OCI-LY7 (cell line): ENCODE data around the gene CLEC12A. TPM values are rescaled to one million over a fixed set of nuclear protein-coding genes. Genes with fewer than 3 reads are reported as not detected.

ENCODE experiments used
- BruUV-seq: library from RNA; stranded (reverse); fragments of 400-500 nt; replicated peaks from 2 replicates; lab custom pipeline; 2021; lab: Mats Ljungman, UMichigan
- CTCF ChIA-PET: fragments of 300-600 bp; sonication (Branson Sonifier 250); formaldehyde crosslinking; loops from one replicate; lab custom pipeline; 2022; ENCODE audit warnings: antibody characterized with exemption; ENCODE audit not compliant: unreplicated experiment; lab: Charles Lee
- POLR2A ChIA-PET: fragments of 300-600 bp; sonication (Branson Sonifier 250); formaldehyde crosslinking; loops from one replicate; lab custom pipeline; 2022; ENCODE audit warnings: antibody characterized with exemption; lab: Charles Lee
- DNase-seq: peaks from one replicate; pipeline ENCODE4 v3.0.0-alpha.2; 2015; ENCODE audit warnings: low spot score
- H2AFZ ChIP-seq: fragments of 200-600 bp; sonication (generic), shearing (Covaris generic); 2 replicates; pipeline ENCODE4 v1.6.1; 2014; ENCODE audit warnings: mild to moderate bottlenecking, antibody characterized with exemption, low read length, moderate library complexity
- H3K27ac ChIP-seq: fragments of 200-600 bp; sonication (generic); 2 replicates; pipeline ENCODE4 v1.5.1; 2014; ENCODE audit warnings: mixed run types, low read depth, mild to moderate bottlenecking, moderate library complexity, low read length, inconsistent platforms; ENCODE audit not compliant: poor library complexity, severe bottlenecking
- H3K36me3 ChIP-seq: fragments of 200-600 bp; sonication (generic); 2 replicates; pipeline ENCODE4 v1.6.1; 2014; ENCODE audit warnings: mild to moderate bottlenecking, antibody characterized with exemption, low read length, moderate library complexity, mixed read lengths; ENCODE audit not compliant: insufficient read depth
- H3K4me1 ChIP-seq: fragments of 200-600 bp; sonication (generic); 2 replicates; pipeline ENCODE4 v1.5.1; 2014; ENCODE audit warnings: mild to moderate bottlenecking, low read length; ENCODE audit not compliant: insufficient read depth, poor library complexity, severe bottlenecking
- H3K4me2 ChIP-seq: fragments of 200-600 bp; sonication (generic); 2 replicates; pipeline ENCODE4 v1.6.1; 2014; ENCODE audit warnings: mild to moderate bottlenecking, low read length
- H3K4me3 ChIP-seq: fragments of 200-600 bp; sonication (generic); 2 replicates; pipeline ENCODE4 v1.5.1; 2014; ENCODE audit warnings: mild to moderate bottlenecking, low read depth, low read length; ENCODE audit not compliant: poor library complexity, severe bottlenecking
- H3K79me2 ChIP-seq: fragments of 200-600 bp; sonication (generic); 2 replicates; pipeline ENCODE4 v1.6.1; 2016; ENCODE audit warnings: low read depth, mild to moderate bottlenecking, low read length, moderate library complexity, mixed read lengths; ENCODE audit not compliant: insufficient read depth
- H3K9me2 ChIP-seq: fragments of 200-600 bp; sonication (generic); 2 replicates; pipeline ENCODE4 v1.6.1; 2016; ENCODE audit warnings: mild to moderate bottlenecking, low read length, mixed read lengths; ENCODE audit not compliant: insufficient read depth
- H3K9me3 ChIP-seq: fragments of 200-600 bp; sonication (generic); 2 replicates; pipeline ENCODE4 v1.6.1; 2014; ENCODE audit warnings: mild to moderate bottlenecking, mixed run types, low read length, mixed read lengths
- H4K20me1 ChIP-seq: fragments of 200-600 bp; sonication (generic); 2 replicates; pipeline ENCODE4 v1.6.1; 2014; ENCODE audit warnings: mild to moderate bottlenecking, antibody characterized with exemption, low read length, moderate library complexity, mixed read lengths; ENCODE audit not compliant: insufficient read depth
- CTCF ChIP-seq: fragments of 200-600 bp; sonication (generic); conservative IDR thresholded peaks from 2 replicates; pipeline ENCODE4 v1.5.1; 2014; ENCODE audit warnings: mild to moderate bottlenecking, antibody characterized with exemption, low read length, moderate library complexity, mixed read lengths
- EZH2phosphoT487 ChIP-seq: fragments of 200-600 bp; sonication (generic); IDR thresholded peaks from 2 replicates; pipeline ENCODE4 v1.6.1; 2018; ENCODE audit warnings: low read depth, borderline replicate concordance, mild to moderate bottlenecking, mixed run types, antibody characterized with exemption, low read length, moderate library complexity, mixed read lengths
- intact Hi-C: fragments of 100-400 bp; cut with micrococcal nuclease; formaldehyde crosslinking; loops from one replicate; pipeline ENCODE4 v1.10.0; 2022; ENCODE audit not compliant: unreplicated experiment
- total RNA-seq, 2 experiments: library from RNA; depleted of rRNA in 1 of 2; stranded (reverse); fragments of >200 nt in 1 of 2; shearing (Covaris generic) in 1 of 2; gene quantifications; 2 replicates each; pipeline ENCODE4 v1.2.3, GENCODE V29; 2014 to 2022

The CLEC12A gene
- total RNA-seq, 2 experiments from 2014 or later: not detected

- Histone ChIP-seq H3K4me2 (no peak overlapping the region), H3K27ac (no peak overlapping the region), H3K9me2 (no peaks in the 10 kb centered on the region), H3K36me3 (no peaks in the 10 kb centered on the region), H3K79me2 (no peaks in the 10 kb centered on the region), H2AFZ (peak overlapping the region; percentile 23; the same call in 1 of the 2 replicates), H3K4me3 (no peak overlapping the region), H3K4me1 (peaks cover 11% of the 10 kb centered on the region), H3K9me3 (no peaks in the 10 kb centered on the region), H4K20me1 (no peaks in the 10 kb centered on the region)
- TF ChIP-seq EZH2phosphoT487 (no peak), CTCF (no peak)
- DNase-seq: no peak
- no TSS peak for BruUV-seq
- POLR2A ChIA-PET: interaction anchor here (0.6 to 1.1 kb wide), 3 partner anchors 13 to 383 kb away, joined by 3 read pairs; no protein-coding TSS in a partner anchor
- intact Hi-C loops: no loop called here
- CTCF ChIA-PET: no interaction called here
These were observed 40.0 kb upstream of the CLEC12A start for GRCh38 chr12:9931245-9931644.

- H4K20me1 ChIP-seq: no peaks in the 10 kb centered on the region
- no peaks in the 10 kb centered on the region for H3K9me2 ChIP-seq
- CTCF ChIA-PET: no interaction called here
- H3K4me3 ChIP-seq: no peak within 1 kb of the TSS
- no peak for TF ChIP-seq EZH2phosphoT487
- TF ChIP-seq CTCF: no peak
- no peaks in the 10 kb centered on the region for H3K9me3 ChIP-seq
- no TSS peak for BruUV-seq
- no peak for DNase-seq
- POLR2A ChIA-PET: interaction anchor here (0.6 to 1.1 kb wide), 2 partner anchors 12 to 326 kb away, joined by 3 to 4 read pairs; no protein-coding TSS in a partner anchor
- H3K36me3 ChIP-seq: no peaks in the 10 kb centered on the region
- H3K4me1 ChIP-seq: peaks cover 16% of the 10 kb centered on the region
- H2AFZ ChIP-seq: peak within 1 kb of the TSS; percentile 23; the same call in 1 of the 2 replicates
- no peak within 1 kb of the TSS for H3K4me2 ChIP-seq
- H3K79me2 ChIP-seq: no peaks in the 10 kb centered on the region
- intact Hi-C loops: no loop called here
- H3K27ac ChIP-seq: no peak within 1 kb of the TSS
These were observed 38.9 kb upstream of the CLEC12A start, which contains the start of gene CLEC2A for GRCh38 chr12:9932270-9932669. CLEC2A (minus strand) TSS chr12:9932370; CDS start chr12:9932329, 41 bp downstream.

GRCh38 chr12:9933958-9934357 lies 37.3 kb upstream of the CLEC12A start:
- no TSS peak for BruUV-seq
- no peaks in the 10 kb centered on the region for H3K9me2 ChIP-seq
- no peaks in the 10 kb centered on the region for H4K20me1 ChIP-seq
- no peak overlapping the region for H3K4me2 ChIP-seq
- TF ChIP-seq CTCF (no peak), EZH2phosphoT487 (no peak)
- no peak overlapping the region for H3K27ac ChIP-seq
- intact Hi-C loops: no loop called here
- DNase-seq: no peak
- H2AFZ ChIP-seq: no peak overlapping the region
- CTCF ChIA-PET: no interaction called here
- no peaks in the 10 kb centered on the region for H3K36me3 ChIP-seq
- no peaks in the 10 kb centered on the region for H3K9me3 ChIP-seq
- no peak overlapping the region for H3K4me3 ChIP-seq
- no peaks in the 10 kb centered on the region for H3K79me2 ChIP-seq
- H3K4me1 ChIP-seq: peaks cover 5% of the 10 kb centered on the region
- POLR2A ChIA-PET: interaction anchor here (0.7 kb wide), 1 partner anchor 10 kb away, joined by 4 read pairs; no protein-coding TSS in a partner anchor
